Esophagus mucosa (tissue), 1 donor: ENCODE data around the gene KCNJ11. TPM values are rescaled to one million over a fixed set of nuclear protein-coding genes. Genes with fewer than 3 reads are reported as not detected.
"Not testable (repeated sequence)": the region's sequence is repeated elsewhere in the genome, so short reads cannot be mapped to it uniquely, and the experiment has no call there.

Experiments used
- ATAC-seq: fragments of 200-7000 bp; cut with Tn5 transposase; one replicate; pipeline ENCODE4 v1.9.1; 2020
- total RNA-seq: library from RNA; stranded (reverse); gene quantifications from one replicate; pipeline ENCODE4 v1.2.4, GENCODE V29; 2023
- donor health status: DM: yes; HTN: yes; CAD: no.

The KCNJ11 gene
- total RNA-seq: 0.36 TPM

- ATAC-seq: peak; percentile 28
Observed at GRCh38 chr11:17388609-17389210, at the start of gene KCNJ11. KCNJ11 (minus strand) TSS chr11:17388659; CDS start chr11:17388091, 568 bp downstream.

- no peak for ATAC-seq
Observed at GRCh38 chr11:17437366-17437765, 48.9 kb upstream of the KCNJ11 start.

- ATAC-seq: no peak
Observed at GRCh38 chr11:17434108-17434507, 45.6 kb upstream of the KCNJ11 start.

GRCh38 chr11:17432002-17432401, 43.5 kb upstream of the KCNJ11 start:
- no peak for ATAC-seq

GRCh38 chr11:17431139-17431538, 42.7 kb upstream of the KCNJ11 start:
- ATAC-seq: no peak

- no peak for ATAC-seq
Observed at GRCh38 chr11:17430616-17431015, 42.2 kb upstream of the KCNJ11 start.

GRCh38 chr11:17428925-17429324, 40.5 kb upstream of the KCNJ11 start:
- no peak for ATAC-seq

GRCh38 chr11:17428261-17428660, 39.8 kb upstream of the KCNJ11 start:
- ATAC-seq: no peak

- ATAC-seq: not testable (repeated sequence)
Observed at GRCh38 chr11:17426233-17426632, 37.8 kb upstream of the KCNJ11 start.

GRCh38 chr11:17423533-17424310, 35.3 kb upstream of the KCNJ11 start:
- no peak for ATAC-seq

- no peak for ATAC-seq
Observed at GRCh38 chr11:17421781-17422180, 33.3 kb upstream of the KCNJ11 start.

- ATAC-seq: no peak
Observed at GRCh38 chr11:17418444-17419081, 30.1 kb upstream of the KCNJ11 start.

- no peak for ATAC-seq
Observed at GRCh38 chr11:17416492-17416891, 28.0 kb upstream of the KCNJ11 start.

- ATAC-seq: no peak
Observed at GRCh38 chr11:17415523-17416104, 27.2 kb upstream of the KCNJ11 start.

- ATAC-seq: no peak
Observed at GRCh38 chr11:17414992-17415391, 26.5 kb upstream of the KCNJ11 start.

- ATAC-seq: no peak
Observed at GRCh38 chr11:17414317-17414737, 25.9 kb upstream of the KCNJ11 start.

- ATAC-seq: no peak
Observed at GRCh38 chr11:17413414-17414316, 25.2 kb upstream of the KCNJ11 start.

GRCh38 chr11:17412488-17413180, 24.2 kb upstream of the KCNJ11 start:
- no peak for ATAC-seq

GRCh38 chr11:17411418-17411817, 23.0 kb upstream of the KCNJ11 start:
- ATAC-seq: no peak

- no peak for ATAC-seq
Observed at GRCh38 chr11:17410606-17411379, 22.3 kb upstream of the KCNJ11 start.

- ATAC-seq: no peak
Observed at GRCh38 chr11:17408641-17409040, 20.2 kb upstream of the KCNJ11 start.
